Heart left ventricle (tissue), 13 donors: ENCODE results near the gene KCNMB2.

Experiments used
- CTCF ChIP-seq, 12 donors: fragments of 200-600 bp; sonication (generic) in 4 of 12; IDR thresholded peaks; one replicate each; pipeline versions ENCODE4 v1.5.0 to v1.8.0; 2018 to 2022; ENCODE audit warnings: antibody characterized with exemption in 12 of 12, mild to moderate bottlenecking in 5 of 12
- POLR2A ChIP-seq, 2 donors: fragments of 450-650 bp; IDR thresholded peaks; one replicate each; pipeline ENCODE4 v1.6.1; 2017; ENCODE audit warnings: antibody characterized with exemption in 2 of 2, mild to moderate bottlenecking in 2 of 2, moderate library complexity in 2 of 2
- donor health status: ischemic (EF 13 %, LVEDD 7.1; RV severe dilation, severe dysfunction).
- donor health status: DM: no; HTN: yes; CAD: no.
- donor health status: DM: no; HTN: no; CAD: no.
- donor health status: ischemic (EF 25% LVEDD 6.9; RV normal size, moderate dysfunction).
- donor health status: ischemic (EF 25% LVEDD 5.7; RV mildly dilated, moderate dysfunction).
- donor health status: ischemic (EF 35%, LVEDD 5.7; RV mildly dilated, moderate dysfunction).
- donor health status: nonischemic (EF 11% LVEDD 7.7; RV severe dilation, severe dysfunction).
- donor health status: DM: yes; HTN: yes; CAD: no.
- donor health status: PGD.
- donor health status: ischemic (EF 29% LVEDD 5.4; RV normal size, mild dysfunction).
- donor health status: nonischemic (EF 23%, LVEDD 6.1; RV moderate dilation, normal function).

GRCh38 chr3:178851564-178851963 lies 315.3 kb downstream of the KCNMB2 start:
- no peak for TF ChIP-seq POLR2A (IDR thresholded peaks at IDR 0.05)
- TF ChIP-seq CTCF (IDR thresholded peaks at IDR 0.05) = no peak
